ENCODE results near the gene FYB2.

GRCh38 chr1:56831871-56832693 is 12.9 kb upstream of the FYB2 start:
- TF ChIP-seq CTCF (IDR thresholded peaks at IDR 0.05; ENCODE audit: low read depth, low read length) (peak; percentile 86), POLR2A (IDR thresholded peaks at IDR 0.05; ENCODE audit: extremely low read depth, insufficient read length) (no peak), MAX (IDR thresholded peaks at IDR 0.05; ENCODE audit: low read depth, low read length) (no peak)
